ENCODE data around the gene STEAP4. TPM values are rescaled to one million over a fixed set of nuclear protein-coding genes. Genes with fewer than 3 reads are reported as not detected.
A peak's percentile ranks its signal among the peaks of the same experiment; 100 is the strongest.

Gene STEAP4
- total and polyA plus RNA-seq, 7 donors, result 5.2 to 31.7 (median 20.3) TPM

- 50 to 65% (median 53%) methylated on average over 2 of the region's 2 CpGs for WGBS, 3 donors
- TF ChIP-seq CTCF (IDR thresholded peaks at IDR 0.05), result no peak
- no peaks in the 10 kb centered on the region for H3K36me3 ChIP-seq (ENCODE audit: insufficient read depth in 1 of 2, low read depth in 1 of 2)
- H3K27ac ChIP-seq, result no peak overlapping the region
- H3K9me3 ChIP-seq, result no peaks in the 10 kb centered on the region
- no peaks in the 10 kb centered on the region for H3K4me1 ChIP-seq
- no peak overlapping the region for H3K4me3 ChIP-seq
- DNase-seq (no peak), ATAC-seq (peak in 2 of 4 donors; percentile 22 to 29)
- intact Hi-C loops (cut with DNase I), result no loop called here
- H3K27me3 ChIP-seq (ENCODE audit: insufficient read depth in 3 of 3, low read length in 2 of 3), result peaks cover 0 to 17% (median 0%) of the 10 kb centered on the region in 3 donors
Measured at GRCh38 chr7:88309819-88310218, 3.1 kb upstream of the STEAP4 start.

- Histone ChIP-seq H3K27ac (peak overlapping the region; percentile 30), H3K4me3 (no peak overlapping the region), H3K4me1 (no peaks in the 10 kb centered on the region), H3K36me3 (ENCODE audit: insufficient read depth in 1 of 2, low read depth in 1 of 2) (no peaks in the 10 kb centered on the region), H3K9me3 (no peaks in the 10 kb centered on the region), H3K27me3 (ENCODE audit: insufficient read depth in 3 of 3, low read length in 2 of 3) (peaks cover 0 to 17% (median 0%) of the 10 kb centered on the region in 3 donors)
- no peak for ATAC-seq
- no peak for TF ChIP-seq CTCF (IDR thresholded peaks at IDR 0.05)
- 95 to 98% (median 96%) methylated on average over 3 of the region's 3 CpGs for WGBS, 3 donors
- no peak for DNase-seq
- intact Hi-C loops (cut with DNase I), result no loop called here
Measured at GRCh38 chr7:88307823-88308222, 1.1 kb upstream of the STEAP4 start.

GRCh38 chr7:88307412-88307811 is 718 bp upstream of the STEAP4 start:
- intact Hi-C loops (cut with DNase I), result no loop called here
- H3K36me3 ChIP-seq (ENCODE audit: insufficient read depth in 1 of 2, low read depth in 1 of 2), result no peaks in the 10 kb centered on the region
- peak overlapping the region; percentile 57 for H3K4me3 ChIP-seq
- WGBS, 3 donors, result 44 to 73% (median 50%) methylated on average over 2 of the region's 2 CpGs
- peaks cover 0 to 17% (median 0%) of the 10 kb centered on the region in 3 donors for H3K27me3 ChIP-seq (ENCODE audit: insufficient read depth in 3 of 3, low read length in 2 of 3)
- H3K9me3 ChIP-seq, result no peaks in the 10 kb centered on the region
- peak overlapping the region; percentile 30 for H3K27ac ChIP-seq
- ATAC-seq, result no peak
- no peaks in the 10 kb centered on the region for H3K4me1 ChIP-seq
- DNase-seq, result peak in 1 of 2 donors; percentile 16
- TF ChIP-seq CTCF (IDR thresholded peaks at IDR 0.05), result no peak

- ATAC-seq, result no peak
- no peak for TF ChIP-seq CTCF (IDR thresholded peaks at IDR 0.05)
- Histone ChIP-seq H3K4me1 (no peaks in the 10 kb centered on the region), H3K9me3 (no peaks in the 10 kb centered on the region), H3K27me3 (ENCODE audit: insufficient read depth in 3 of 3, low read length in 2 of 3) (peaks cover 0 to 17% (median 3%) of the 10 kb centered on the region in 3 donors), H3K36me3 (ENCODE audit: insufficient read depth in 1 of 2, low read depth in 1 of 2) (no peaks in the 10 kb centered on the region), H3K4me3 (peak overlapping the region; percentile 57), H3K27ac (no peak overlapping the region)
- 61 to 77% (median 76%) methylated on average over 3 of the region's 3 CpGs for WGBS, 3 donors
- intact Hi-C loops (cut with DNase I), result no loop called here
- DNase-seq, result no peak
Measured at GRCh38 chr7:88305044-88305443, 1.6 kb downstream of the STEAP4 start.

DNA sequence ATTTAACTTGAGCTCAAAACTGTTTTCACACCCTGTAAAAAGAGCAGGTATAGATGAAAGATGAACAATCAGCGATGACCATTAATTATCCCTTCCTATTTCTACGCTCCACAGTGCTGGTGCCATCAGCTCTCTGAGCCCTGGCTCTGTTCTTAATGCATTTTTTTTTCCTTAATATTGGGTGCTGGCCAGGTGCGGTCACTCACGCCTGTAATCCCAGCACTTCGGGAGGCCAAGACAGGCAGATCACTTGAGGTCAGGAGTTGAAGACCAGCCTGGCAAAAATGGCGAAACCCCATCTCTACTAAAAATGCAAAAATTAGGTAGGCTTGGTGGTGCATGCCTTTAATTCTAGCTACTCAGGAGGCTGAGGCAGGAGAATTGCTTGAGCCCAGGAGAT is 4.2 kb downstream of the STEAP4 start:
- no peaks in the 10 kb centered on the region for H3K36me3 ChIP-seq (ENCODE audit: insufficient read depth in 1 of 2, low read depth in 1 of 2)
- H3K4me3 ChIP-seq, result peak overlapping the region; percentile 1
- H3K9me3 ChIP-seq, result no peaks in the 10 kb centered on the region
- DNase-seq (no peak), ATAC-seq (no peak)
- peaks cover 0 to 17% (median 3%) of the 10 kb centered on the region in 3 donors for H3K27me3 ChIP-seq (ENCODE audit: insufficient read depth in 3 of 3, low read length in 2 of 3)
- TF ChIP-seq CTCF (IDR thresholded peaks at IDR 0.05), result no peak
- intact Hi-C loops (cut with DNase I), result no loop called here
- H3K27ac ChIP-seq, result no peak overlapping the region
- whole genome bisulfite sequencing, 3 donors, result 21 to 37% (median 30%) methylated on average over 6 of the region's 6 CpGs
- H3K4me1 ChIP-seq, result no peaks in the 10 kb centered on the region

All from psoas muscle (tissue), 8 donors.